NCI-H2081 (cell line): Measurements from ENCODE around the gene ANO4.
"Not testable (repeated sequence)": the region's sequence is repeated elsewhere in the genome, so short reads cannot be mapped to it uniquely, and the experiment has no call there.

Source experiments
- DNase-seq, 2 experiments: peaks; one replicate each; lab custom pipeline; 2025; lab: John Stamatoyannopoulos, UW

Gene ANO4

DNA sequence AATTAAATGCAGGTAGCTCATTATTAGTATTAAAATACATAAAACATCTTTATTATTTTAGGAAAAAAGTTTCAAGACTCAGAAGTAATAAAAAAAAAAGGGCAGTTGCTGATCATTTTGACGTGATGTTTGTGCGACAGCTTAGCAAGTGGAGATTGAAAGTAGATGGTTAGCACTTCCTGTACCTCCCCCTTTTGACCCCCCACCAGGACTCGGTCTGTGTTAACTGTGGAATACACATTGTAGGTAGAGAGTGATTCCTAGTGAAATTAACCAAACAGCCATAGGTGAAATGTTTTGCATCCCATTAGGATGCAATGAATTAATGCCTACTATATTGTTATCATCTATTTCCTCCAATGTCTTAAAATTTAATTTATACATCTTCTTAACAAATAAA is 294.7 kb downstream of the ANO4 start:
- DNase-seq, result no peak

DNA sequence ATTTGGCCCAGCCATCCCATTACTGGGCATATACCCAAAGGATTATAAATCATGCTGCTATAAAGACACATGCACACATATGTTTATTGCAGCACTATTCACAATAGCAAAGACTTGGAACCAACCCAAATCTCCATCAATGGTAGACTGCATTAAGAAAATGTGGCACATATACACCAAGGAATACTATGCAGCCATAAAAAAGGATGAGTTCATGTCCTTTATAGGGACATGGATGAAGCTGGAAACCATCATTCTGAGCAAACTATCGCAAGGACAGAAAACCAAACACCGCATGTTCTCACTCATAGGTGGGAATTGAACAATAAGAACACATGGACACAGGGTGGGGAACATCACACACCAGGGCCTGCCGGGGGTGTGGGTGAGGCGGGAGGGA is 295.6 kb downstream of the ANO4 start:
- not testable (repeated sequence) for DNase-seq

DNA sequence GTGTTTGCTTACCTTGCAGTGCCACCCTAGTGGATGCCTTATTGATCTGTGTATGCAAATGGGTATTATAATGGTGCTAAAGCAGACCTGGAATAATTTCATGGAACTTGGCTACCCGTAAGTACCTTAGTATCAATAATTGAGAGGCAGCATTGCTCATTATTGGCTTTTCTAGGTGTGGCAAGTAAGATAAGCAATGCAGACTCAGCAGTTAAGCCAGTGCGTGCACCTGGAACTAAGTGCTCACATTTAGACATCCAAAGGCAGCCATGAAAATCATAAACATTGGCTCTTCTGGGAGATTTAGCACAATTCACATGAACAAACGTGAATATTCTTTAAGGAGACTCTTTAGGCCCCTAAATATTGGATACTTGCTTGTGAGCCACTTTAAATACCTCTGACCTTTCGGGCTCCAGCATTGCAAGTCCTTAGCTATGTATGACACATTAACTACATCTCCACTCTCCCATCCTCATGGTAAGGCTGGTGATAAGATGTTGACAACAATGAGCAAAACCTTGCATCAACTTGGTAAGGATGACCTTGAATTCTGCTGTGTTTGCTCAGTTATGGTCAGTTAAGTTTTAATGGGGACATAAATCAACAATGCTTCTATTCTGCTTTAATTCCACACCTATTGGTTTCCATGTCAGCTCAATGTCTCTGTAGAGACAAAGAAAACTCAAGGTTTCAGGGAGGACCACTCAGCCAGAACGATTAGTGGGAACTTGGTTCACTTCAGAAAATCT is 303.4 kb downstream of the ANO4 start:
- no peak for DNase-seq

DNA sequence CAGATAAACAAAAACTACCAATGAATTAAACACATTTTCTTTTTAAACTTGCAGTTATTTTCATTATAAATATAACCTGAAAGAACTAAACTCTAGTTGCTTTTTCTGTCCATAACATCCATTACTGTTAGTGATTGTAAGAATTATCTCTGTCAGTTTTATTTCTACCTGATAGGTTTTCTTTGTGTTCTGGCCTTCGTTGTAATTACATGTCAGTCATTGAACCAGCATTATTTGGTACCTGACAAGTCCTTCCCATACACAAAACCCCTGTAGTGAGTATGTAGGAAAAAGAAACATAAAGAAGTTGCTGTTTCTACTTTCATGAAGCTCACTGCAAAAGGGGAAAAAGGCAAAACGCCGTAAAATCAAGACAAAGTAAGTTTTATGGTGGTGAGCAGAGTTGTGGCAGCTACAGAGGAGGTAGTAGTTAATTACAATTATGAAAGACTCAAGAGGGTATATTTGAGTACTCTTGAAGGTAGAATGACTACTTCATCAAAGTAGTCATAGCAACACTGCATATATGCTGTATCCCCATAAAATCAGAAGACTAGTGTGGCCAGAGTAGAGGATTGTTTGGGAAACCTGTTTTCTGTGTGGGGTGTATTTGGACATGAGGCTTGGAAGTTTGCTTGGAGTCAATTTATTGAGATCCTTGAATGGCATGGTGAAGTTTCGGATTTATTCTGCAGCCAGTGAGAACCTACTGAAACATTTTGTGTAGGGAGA is 312.6 kb downstream of the ANO4 start:
- DNase-seq, result no peak

DNA sequence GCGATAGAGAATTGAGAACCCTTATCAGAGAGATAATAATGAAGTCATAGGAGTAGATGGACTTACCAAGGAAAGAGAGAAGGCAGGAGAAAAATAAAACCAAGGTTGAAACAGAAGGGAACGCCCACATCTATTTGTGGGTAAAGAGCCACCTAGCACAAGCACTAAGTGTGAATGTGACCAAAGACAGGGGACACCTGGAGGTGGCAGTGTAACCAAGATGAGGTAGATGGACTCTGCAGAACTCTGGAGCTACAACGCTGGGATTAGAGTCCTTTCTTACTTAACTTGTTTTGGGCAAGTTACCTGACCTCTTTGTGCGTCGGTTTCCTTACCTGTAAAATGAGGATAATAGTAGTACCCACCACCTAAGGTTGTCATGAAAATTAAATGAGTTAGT is 313.6 kb downstream of the ANO4 start:
- DNase-seq, result no peak

DNA sequence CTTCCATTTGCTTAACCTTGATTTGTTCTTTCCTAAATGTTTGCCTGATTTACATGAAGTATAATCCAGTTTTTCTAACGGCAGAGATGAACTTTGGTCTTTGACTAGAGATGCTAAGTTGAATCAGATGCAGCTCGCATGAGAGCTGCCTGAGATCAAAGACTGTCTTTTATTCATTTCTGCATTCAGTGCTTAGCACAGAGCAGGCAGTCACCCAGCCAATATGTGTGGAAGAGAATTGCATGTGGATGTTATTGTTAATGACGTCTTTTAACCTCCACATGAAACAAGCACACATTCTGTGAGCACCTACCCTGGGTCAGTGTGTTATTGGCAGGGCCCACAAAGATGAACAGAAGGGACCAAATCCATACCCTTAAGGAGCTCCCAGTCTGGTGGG is 316.3 kb downstream of the ANO4 start:
- DNase-seq, result no peak

DNA sequence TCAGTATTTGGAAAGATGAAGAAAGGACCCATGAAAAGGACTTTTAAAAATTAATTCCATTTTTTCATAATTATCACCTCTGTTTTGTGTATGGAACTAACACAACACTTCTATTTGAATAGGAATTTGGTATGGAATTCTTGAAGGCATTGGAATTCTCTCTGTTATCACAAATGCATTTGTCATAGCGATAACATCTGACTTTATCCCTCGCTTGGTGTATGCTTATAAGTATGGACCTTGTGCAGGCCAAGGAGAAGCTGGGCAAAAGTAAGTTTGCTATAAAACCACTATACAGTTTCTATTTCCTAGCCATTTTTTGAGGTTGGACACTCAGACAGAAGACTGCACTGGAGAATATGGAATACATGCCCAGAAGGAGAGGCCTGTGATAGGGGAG is 316.9 kb downstream of the ANO4 start:
- DNase-seq, result no peak

DNA sequence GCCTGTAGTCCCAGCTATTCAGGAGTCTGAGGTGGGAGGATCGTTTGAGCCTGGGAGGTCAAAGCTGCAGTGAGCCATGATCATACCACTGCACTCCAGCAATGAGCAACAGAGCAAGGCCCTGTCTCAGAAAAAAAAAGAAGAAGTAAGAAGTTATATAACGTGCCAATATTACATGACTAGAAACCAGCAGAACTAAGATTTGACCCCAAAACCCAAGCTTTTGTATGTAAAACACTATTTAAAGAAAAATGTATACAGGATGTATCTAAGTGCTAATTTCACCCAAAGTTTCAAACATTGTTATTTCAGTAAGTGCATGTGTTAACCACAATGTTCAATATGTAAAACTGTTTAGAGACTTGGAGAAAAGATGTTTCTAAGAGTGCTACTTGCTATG is 320.8 kb downstream of the ANO4 start:
- no peak for DNase-seq

DNA sequence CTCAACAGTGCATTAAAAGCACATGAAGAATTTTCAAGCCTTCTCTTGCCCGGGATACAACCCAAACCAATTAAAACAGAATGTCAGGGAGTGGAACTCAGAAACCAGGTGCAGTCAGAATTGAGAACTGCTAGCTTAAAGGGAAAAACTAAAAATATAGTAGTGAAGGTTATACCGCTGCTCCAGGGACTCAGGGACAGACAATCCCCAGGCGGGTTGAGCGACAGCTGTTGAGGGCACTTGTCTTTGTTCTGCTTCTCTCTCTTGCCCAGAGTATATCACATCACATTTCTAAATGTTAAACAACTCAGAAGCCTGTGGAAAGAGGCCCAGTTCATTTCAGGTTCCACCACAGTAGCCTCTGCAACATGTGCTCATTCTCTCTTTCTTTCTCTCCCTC is 322.3 kb downstream of the ANO4 start:
- DNase-seq, result no peak

DNA sequence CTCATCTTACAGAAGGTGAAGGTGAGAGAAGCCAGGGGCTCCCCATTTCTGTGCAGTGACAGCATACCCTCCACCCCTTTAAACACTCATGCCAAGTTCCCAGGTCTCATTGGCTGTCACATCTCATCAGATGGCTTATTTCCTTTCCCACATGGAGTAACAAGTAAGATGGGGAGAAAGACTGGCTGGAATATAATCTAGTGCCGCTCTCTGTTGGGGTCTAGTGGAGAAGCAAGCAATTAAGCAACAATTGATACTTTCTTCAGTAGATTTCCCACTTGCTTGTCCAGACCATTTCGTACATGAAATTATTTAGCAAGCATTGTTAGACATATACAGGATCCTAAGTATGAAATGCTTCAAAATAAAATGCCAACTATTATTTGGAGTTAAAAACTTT is 323.3 kb downstream of the ANO4 start:
- DNase-seq, result no peak

DNA sequence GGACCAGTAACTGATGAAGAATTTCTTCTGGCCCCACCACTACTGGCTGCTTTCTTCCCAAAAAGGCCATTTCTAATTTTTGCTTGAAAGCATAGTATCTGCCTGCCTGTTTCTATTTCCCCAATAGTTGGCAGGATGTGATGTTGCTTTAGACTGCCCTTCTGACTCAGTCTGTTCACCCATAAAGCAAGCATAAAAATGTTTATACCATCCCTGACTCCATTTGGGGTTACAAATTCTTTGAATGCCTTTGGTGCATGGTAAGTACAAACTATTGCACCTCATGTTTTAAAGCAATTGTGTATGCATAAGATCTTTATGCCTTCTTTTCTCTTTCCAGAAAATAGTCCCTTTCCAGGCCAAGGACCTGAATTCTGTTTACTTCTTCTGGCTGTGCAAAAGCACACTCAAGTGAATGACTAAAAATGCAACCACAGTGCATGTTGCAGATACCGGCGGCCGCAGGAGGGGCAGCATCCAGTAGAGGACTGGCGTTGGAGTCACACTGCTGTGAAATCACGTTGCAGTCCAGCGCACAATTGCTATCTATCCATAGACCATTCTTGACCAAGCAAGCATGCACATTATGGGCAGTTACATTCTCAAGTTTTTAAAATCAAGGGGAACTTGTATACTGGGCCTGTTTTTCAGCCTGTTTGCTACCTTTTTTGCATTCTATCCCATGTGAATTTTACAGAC is 333.1 kb downstream of the ANO4 start:
- no peak for DNase-seq

DNA sequence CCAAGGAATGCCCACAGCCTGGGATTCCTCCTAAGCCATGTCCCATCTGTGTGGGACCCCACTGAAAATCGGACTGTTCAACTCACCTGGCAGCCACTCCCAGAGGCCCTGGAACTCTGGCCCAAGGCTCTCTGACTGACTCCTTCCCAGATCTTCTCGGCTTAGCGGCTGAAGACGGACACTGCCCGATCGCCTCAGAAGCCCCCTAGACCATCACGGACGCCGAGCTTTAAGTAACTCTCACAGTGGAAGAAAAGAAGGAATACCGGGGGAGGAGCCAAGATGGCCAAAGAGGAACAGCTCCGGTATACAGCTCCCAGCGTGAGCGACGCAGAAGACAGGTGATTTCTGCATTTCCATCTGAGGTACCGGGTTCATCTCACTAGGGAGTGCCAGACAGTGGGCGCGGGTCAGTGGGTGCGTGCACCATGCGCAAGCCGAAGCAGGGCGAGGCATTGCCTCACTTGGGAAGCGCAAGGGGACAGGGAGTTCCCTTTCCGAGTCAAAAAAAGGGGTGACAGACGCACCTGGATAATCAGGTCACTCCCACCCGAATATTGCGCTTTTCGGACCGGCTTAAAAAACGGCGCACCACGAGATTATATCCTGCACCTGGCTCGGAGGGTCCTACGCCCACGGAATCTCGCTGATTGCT is 351.3 kb downstream of the ANO4 start:
- DNase-seq, result not testable (repeated sequence)

DNA sequence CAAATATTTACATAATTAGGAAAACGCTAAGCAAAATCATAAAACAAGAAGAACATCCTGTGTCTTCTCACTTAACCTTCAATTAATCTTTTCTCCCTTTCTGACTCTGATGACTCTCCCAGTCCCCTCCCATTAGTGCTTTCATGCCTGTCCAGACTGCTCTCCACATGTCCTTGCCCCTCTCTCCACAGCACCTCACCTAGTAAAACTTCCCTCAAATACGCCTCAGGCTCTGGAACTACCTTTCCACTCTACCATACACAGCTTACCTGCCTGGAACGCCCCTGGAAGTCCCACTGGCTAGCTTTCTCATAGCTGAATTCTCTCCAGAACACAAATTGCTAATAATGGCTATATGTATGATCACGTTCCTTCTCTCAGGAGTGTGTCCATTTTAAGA is 370.7 kb downstream of the ANO4 start:
- no peak for DNase-seq

DNA sequence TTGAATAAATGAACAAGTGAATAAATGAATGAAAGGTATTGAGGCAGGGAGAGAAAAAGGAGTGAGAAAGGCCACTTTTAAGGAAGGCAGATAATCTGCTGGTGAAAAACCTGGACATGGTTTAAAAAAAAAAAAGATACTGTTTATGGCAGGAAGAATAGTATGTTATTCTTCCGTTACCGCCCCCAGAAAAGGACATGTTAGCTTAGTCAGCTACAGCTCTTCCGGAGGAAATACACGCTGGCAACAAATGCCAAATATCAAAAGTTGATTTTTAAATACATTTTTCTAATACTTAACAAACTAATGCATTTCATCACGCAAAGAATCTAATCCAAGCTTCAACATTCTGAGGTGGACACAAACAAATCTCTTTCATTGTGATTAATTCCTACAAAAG is 372.3 kb downstream of the ANO4 start:
- DNase-seq, result no peak

DNA sequence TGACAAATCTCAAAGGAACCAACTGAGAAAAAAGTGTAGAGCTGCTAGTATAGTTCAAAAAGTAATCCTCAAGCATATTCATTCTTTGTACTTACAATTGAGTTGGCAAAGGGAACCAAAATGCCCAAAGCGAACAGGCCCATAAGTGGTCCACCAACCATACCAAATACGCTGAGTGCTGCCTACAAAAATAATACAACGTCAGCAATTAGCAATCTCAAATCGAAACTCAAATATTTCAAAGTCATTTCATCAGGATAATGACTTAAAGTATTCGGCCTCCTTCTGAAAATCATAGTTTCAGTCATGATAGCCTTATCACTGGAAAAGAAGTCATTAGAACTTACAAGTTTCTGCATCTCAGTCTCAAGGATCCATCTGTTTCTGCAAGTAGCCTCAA is 373.4 kb downstream of the ANO4 start:
- DNase-seq, result no peak

DNA sequence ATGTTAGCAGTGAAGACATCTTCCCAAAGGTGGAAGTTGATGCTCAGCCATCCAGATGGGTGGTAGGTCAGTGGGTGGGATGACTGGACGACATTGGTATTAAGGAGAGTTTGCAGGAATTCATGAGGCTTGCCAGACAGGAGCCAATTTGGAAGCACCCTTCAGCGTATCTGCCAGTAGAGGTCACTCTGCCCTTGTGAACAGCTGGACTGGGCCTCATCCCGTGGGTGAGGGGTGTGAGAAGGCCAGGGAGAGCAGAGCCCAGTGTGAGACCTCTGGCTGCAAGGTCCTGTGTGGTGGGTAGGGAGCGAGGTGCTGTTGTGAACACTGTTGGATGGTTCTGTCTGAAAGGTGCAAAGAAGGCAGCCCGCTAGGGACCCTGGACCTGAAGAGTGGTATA is 377.7 kb downstream of the ANO4 start:
- DNase-seq, result no peak

DNA sequence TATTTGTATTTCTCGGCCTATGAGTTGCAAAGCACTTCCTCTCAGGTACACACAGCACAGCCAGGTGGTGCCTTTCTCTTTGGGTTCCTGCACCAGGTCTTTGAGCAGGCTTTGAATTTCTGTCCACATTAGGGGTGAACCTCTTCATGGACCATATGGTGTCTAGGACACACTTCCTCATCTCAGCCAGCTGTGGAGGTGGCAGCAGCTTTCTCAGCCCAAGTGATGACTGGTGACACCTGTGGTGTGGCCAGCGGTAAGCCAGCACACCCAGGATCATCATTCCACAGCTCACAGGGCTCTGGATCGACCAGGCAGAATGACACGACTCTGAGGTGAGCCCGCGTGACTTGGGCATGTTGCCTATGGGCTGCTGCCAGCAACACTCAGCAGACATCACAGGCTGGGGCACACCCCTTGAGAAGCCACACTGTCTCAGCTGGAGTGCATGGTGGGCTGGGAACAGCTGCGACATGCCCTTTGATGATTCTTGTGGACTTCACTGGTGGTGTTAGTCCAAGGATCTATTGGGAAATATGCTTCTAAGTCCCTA is 378.7 kb downstream of the ANO4 start:
- DNase-seq, result no peak

DNA sequence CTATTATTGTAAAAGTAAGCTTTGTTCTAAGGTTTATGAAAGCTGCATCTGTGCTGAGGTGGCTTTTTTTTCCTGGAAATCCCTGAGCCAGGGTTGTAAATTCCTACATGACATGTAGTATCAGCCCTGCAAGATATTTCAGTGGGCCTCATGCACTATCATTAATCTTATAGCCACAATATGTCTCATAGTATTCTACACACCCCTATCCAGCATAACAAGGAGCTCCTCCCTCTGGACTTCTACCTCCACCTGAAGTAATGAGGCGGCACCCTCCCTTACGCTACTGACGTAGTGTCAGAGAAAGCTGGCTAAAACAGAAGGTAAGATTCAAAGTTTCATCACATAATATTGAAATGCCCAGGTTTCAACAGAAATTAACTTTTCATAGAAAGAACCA is 380.0 kb downstream of the ANO4 start:
- DNase-seq, result no peak
